ENCODE data around the gene MICB.
"Not testable (repeated sequence)": the region's sequence is repeated elsewhere in the genome, so short reads cannot be mapped to it uniquely, and the experiment has no call there.

Gene MICB

GRCh38 chr6:31502586-31502985 lies 4.6 kb downstream of the MICB start:
- DNase-seq (ENCODE audit: low read depth) = no peak
- H3K4me3 ChIP-seq (ENCODE audit: control insufficient read depth, low read depth, low read length) = no peak overlapping the region
- TF ChIP-seq, protein P1, sequence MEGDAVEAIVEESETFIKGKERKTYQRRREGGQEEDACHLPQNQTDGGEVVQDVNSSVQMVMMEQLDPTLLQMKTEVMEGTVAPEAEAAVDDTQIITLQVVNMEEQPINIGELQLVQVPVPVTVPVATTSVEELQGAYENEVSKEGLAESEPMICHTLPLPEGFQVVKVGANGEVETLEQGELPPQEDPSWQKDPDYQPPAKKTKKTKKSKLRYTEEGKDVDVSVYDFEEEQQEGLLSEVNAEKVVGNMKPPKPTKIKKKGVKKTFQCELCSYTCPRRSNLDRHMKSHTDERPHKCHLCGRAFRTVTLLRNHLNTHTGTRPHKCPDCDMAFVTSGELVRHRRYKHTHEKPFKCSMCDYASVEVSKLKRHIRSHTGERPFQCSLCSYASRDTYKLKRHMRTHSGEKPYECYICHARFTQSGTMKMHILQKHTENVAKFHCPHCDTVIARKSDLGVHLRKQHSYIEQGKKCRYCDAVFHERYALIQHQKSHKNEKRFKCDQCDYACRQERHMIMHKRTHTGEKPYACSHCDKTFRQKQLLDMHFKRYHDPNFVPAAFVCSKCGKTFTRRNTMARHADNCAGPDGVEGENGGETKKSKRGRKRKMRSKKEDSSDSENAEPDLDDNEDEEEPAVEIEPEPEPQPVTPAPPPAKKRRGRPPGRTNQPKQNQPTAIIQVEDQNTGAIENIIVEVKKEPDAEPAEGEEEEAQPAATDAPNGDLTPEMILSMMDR (IDR thresholded peaks at IDR 0.05; ENCODE audit: control insufficient read depth, insufficient read depth, low read depth, low read length, missing control alignments) = no peak

DNA sequence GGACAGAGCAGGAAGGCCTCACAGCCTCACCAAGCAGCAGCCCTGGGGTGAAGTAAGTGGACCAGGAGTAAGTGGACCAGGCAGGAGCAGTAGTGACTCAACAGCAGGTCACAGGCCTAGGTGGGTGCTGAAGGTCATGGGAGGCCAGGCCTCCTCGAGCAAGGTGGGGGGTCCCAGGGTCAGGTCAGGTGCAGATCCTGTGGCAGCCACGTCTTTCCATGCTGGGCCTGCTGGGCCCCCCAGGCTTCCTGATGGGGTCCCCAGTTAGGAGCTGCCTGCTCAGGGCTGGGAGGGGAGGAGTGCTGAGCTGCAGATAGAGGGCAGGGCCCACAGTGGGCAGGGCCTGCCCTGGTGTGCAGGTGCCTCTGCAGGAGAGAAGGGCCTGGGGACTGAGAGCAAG lies 11.1 kb downstream of the MICB start:
- H3K4me3 ChIP-seq (ENCODE audit: control insufficient read depth, low read depth, low read length); DNase-seq (ENCODE audit: low read depth): not testable (repeated sequence)

DNA sequence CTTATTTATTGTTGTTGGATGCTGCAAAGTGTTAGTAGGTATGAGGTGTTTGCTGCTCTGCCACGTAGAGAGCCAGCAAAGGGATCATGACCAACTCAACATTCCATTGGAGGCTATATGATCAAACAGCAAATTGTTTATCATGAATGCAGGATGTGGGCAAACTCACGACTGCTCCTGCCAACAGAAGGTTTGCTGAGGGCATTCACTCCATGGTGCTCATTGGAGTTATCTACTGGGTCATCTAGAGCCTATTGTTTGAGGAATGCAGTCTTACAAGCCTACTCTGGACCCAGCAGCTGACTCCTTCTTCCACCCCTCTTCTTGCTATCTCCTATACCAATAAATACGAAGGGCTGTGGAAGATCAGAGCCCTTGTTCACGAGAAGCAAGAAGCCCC lies 12.1 kb downstream of the MICB start:
- H3K4me3 ChIP-seq (ENCODE audit: control insufficient read depth, low read depth, low read length) = no peak overlapping the region
- no peak for DNase-seq (ENCODE audit: low read depth)
- TF ChIP-seq, protein P1 (IDR thresholded peaks at IDR 0.05; ENCODE audit: control insufficient read depth, insufficient read depth, low read depth, low read length, missing control alignments) = no peak

DNA sequence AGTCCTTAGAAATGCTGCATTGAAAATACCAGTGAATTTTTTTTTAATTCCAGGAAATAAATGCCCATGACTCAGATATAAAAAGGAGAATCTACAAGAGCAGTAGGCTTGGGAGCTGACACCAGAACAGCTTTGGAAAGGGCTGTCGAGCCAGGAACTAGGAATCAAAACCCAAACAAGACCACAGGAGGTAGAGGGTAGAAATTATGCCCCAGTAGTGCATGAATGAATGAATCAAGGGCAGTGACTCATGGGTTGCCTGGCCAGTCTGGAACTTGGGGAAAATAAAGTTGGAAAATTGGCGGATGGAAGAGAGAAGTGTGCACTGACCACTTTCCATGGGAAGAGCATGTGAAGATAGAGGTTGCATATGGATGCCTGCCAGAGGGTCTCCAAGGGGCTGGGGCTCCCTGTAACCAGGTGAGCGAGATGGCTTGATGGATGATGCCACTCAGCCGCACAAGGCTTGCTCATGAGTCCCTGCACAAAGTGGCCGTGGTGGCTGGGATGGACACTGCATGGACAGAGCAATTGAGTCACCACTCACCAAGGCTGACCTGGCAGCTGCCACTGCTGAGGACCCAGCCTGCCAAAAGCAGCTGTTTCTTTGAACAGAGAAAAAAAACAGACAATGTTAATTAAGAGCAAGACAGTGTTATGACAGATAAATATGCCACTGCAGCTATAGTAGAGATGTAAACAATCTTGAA lies 15.7 kb downstream of the MICB start:
- no peak for DNase-seq (ENCODE audit: low read depth)
- TF ChIP-seq, protein P1 (IDR thresholded peaks at IDR 0.05; ENCODE audit: control insufficient read depth, insufficient read depth, low read depth, low read length, missing control alignments) = no peak
- no peak overlapping the region for H3K4me3 ChIP-seq (ENCODE audit: control insufficient read depth, low read depth, low read length)

- DNase-seq (ENCODE audit: low read depth) = no peak
- no peak overlapping the region for H3K4me3 ChIP-seq (ENCODE audit: control insufficient read depth, low read depth, low read length)
- TF ChIP-seq, protein P1 (IDR thresholded peaks at IDR 0.05; ENCODE audit: control insufficient read depth, insufficient read depth, low read depth, low read length, missing control alignments) = no peak
These were observed 23.9 kb downstream of the MICB start for GRCh38 chr6:31521835-31522234.

DNA sequence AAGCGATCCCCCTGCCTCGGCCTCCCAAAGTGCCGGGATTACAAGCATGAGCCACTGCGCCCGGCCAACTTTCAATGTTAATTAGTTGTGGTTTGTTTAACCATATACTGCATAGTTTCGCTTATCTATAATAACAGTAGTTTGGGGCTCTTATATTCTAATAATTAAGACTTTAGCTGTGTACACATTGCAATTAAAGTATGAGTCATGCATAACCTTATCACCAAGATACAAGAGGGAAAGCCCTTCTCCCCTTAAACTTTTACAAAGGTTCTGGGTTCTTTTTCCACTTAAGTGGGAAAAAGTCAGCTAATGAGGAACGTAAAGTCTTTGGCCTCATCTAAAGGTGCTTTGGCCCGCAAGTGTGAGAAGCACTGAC lies 27.6 kb downstream of the MICB start:
- TF ChIP-seq, protein P1 (IDR thresholded peaks at IDR 0.05; ENCODE audit: control insufficient read depth, insufficient read depth, low read depth, low read length, missing control alignments) = no peak
- no peak overlapping the region for H3K4me3 ChIP-seq (ENCODE audit: control insufficient read depth, low read depth, low read length)
- no peak for DNase-seq (ENCODE audit: low read depth)

- TF ChIP-seq, protein P1 (IDR thresholded peaks at IDR 0.05; ENCODE audit: control insufficient read depth, insufficient read depth, low read depth, low read length, missing control alignments) = no peak
- no peak for DNase-seq (ENCODE audit: low read depth)
- H3K4me3 ChIP-seq (ENCODE audit: control insufficient read depth, low read depth, low read length) = no peak overlapping the region
These were observed 28.1 kb downstream of the MICB start for GRCh38 chr6:31525932-31526591.

All from AG09309 (cell line).